ENCODE measurements around the gene COL28A1. TPM values are rescaled to one million over a fixed set of nuclear protein-coding genes. Genes with fewer than 3 reads are reported as not detected.

COL28A1 gene
- 3.7 TPM for total RNA-seq

DNA sequence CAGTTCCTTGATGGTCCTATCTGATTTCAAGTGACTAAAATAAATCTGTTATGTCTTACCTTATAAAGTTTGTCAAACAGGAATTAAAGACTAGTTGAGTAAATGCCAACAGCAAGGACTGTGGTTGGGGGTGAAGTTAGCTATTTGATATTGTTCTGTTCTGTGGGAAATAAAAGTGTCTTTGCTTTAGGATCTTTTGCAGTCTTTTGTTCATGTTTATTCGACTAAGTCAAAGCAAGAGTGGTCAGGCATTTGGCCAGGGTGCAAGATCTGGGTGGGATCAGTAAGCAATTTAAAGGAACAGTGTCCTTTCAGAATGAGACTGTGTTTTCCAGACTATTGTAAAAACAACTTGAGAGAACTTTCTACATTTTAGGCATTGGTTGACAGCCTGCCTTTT is at the start of gene COL28A1:
TSS of gene COL28A1 (minus strand) at position 183 of the 400 bp plus-strand sequence. CDS start 2,998 bp downstream, outside the sequence.
- DNase-seq (ENCODE audit: low spot score) = no peak

GRCh38 chr7:7584653-7585052 is 49.0 kb upstream of the COL28A1 start:
- no peak for DNase-seq (ENCODE audit: low spot score)

GRCh38 chr7:7583731-7584130 is 48.1 kb upstream of the COL28A1 start:
- DNase-seq (ENCODE audit: low spot score) = no peak

GRCh38 chr7:7582596-7582995 is 46.9 kb upstream of the COL28A1 start:
- DNase-seq (ENCODE audit: low spot score) = no peak

DNA sequence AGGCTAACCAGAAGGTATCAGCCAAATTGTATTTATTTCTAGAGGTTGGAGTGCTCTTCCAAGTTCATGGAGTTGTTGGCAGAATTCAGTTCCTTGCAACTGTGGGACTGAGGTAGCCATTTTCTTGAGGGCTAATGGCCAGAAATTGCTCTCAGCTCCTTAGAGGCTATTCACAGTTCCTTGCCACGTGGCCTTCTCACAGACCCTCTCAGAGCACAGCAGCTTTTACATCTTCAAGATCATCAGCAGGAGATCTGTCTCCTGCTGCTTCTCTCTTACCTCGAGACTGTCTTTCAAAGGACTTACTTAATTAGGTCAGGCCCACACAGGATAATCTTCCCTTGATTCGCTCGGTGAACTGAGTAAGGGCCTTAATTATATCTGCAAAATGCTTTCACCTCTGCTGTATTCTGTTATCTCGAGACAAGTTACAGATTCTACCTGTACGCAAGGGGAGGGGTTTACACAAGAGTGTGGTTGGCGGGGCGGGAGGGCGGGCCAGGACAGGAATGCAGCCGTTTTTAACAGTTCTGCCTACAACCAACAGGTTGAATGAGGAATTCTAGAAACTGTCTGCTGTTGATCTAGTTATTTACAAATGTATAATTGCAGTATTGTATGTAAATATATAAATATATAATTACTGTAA is 46.0 kb upstream of the COL28A1 start:
- no peak for DNase-seq (ENCODE audit: low spot score)

DNA sequence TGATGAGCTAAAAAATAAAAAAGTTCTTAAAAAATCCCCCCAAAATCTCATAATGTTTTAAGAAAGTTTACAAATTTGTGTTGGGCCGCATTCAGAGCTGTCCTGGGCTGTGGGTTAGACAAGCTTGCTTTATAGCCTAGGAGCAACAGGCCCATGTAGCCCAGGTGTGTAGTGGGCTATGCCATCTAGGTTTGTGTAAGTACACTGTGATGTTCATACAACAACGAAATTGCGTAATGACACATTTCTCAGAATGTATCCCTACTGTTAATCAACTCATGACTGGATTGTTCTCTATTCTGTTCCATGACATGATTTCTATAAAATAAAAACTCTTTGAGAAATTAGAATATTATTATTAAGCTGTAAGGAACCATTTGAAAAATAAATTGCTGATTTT is 44.0 kb upstream of the COL28A1 start:
- no peak for DNase-seq (ENCODE audit: low spot score)

- no peak for DNase-seq (ENCODE audit: low spot score)
Observed at GRCh38 chr7:7577888-7578287, 42.2 kb upstream of the COL28A1 start.

- DNase-seq (ENCODE audit: low spot score) = no peak
Observed at GRCh38 chr7:7576344-7576743, 40.7 kb upstream of the COL28A1 start.

GRCh38 chr7:7573701-7574100 is 38.0 kb upstream of the COL28A1 start:
- no peak for DNase-seq (ENCODE audit: low spot score)

- DNase-seq (ENCODE audit: low spot score) = no peak
Observed at GRCh38 chr7:7570584-7570983, 34.9 kb upstream of the COL28A1 start.

DNA sequence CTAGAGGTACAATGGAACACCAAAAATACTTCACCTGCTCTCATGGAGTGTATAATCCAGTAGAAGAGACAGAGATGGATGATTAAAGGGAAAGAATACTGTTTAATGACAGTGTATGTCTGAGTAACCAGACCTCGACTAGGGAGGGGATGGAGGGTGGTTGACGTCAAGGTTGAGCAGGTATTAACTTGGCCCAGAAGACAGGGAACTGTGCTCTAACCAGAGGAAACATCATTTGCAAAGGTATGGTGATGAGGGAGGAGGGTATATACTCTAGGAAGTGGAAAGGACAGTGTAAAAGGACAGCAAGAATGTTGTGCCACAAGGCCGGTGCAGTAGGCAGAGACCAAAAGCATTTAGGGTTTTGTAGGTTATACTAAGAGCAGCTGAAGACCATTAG is 33.9 kb upstream of the COL28A1 start:
- DNase-seq (ENCODE audit: low spot score) = no peak

DNA sequence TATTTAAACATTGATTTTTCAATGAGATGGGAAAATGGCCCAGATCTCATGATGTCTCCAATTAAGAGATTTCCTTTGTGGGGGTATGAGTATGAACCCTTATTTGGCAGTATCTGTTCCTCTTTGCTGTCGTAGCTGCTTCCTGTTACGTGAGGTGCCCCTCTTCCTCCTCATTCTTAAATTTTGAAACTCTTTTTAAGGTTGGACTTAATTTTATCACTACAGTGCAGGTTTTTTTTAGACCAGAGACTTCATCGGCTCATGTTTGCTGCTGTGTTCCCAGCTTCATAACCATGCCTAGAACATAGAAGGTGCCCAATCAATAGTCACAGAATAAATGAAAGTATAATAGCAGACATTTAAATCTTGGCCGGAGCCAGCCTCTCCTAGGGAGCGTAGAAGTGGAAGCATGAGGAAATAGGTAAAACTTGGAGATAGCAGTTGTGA is 33.4 kb upstream of the COL28A1 start:
- no peak for DNase-seq (ENCODE audit: low spot score)

GRCh38 chr7:7568553-7568952 is 32.9 kb upstream of the COL28A1 start:
- DNase-seq (ENCODE audit: low spot score) = no peak

DNA sequence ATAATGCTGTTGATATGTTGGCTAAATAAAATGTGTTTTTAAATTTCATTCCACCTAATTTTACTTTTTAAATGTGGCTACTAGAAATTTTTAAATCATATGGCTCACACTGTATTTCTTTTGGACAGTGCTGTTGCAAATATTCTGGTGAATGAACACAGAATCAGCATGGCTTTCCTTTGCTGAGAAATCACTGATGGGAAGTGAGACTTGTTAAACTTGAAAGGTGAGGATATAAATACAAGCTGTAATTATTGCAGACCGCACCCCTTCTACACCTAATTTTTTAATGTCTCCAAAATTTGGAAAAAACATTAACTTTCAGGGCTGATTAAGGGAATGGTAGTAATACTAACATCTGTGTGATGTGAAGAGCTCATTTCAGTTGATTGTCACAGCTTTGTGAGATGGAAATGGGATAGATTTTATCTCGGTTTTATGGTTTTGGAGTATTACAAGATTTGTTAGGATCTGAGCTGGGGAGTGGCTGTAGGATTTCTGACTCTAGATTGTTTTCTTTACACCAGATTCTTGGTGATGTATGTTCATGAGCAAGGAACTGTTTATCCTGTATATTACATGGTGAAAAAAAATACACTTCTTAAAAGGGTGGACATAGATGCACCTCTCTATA is 32.3 kb upstream of the COL28A1 start:
- DNase-seq (ENCODE audit: low spot score) = no peak

DNA sequence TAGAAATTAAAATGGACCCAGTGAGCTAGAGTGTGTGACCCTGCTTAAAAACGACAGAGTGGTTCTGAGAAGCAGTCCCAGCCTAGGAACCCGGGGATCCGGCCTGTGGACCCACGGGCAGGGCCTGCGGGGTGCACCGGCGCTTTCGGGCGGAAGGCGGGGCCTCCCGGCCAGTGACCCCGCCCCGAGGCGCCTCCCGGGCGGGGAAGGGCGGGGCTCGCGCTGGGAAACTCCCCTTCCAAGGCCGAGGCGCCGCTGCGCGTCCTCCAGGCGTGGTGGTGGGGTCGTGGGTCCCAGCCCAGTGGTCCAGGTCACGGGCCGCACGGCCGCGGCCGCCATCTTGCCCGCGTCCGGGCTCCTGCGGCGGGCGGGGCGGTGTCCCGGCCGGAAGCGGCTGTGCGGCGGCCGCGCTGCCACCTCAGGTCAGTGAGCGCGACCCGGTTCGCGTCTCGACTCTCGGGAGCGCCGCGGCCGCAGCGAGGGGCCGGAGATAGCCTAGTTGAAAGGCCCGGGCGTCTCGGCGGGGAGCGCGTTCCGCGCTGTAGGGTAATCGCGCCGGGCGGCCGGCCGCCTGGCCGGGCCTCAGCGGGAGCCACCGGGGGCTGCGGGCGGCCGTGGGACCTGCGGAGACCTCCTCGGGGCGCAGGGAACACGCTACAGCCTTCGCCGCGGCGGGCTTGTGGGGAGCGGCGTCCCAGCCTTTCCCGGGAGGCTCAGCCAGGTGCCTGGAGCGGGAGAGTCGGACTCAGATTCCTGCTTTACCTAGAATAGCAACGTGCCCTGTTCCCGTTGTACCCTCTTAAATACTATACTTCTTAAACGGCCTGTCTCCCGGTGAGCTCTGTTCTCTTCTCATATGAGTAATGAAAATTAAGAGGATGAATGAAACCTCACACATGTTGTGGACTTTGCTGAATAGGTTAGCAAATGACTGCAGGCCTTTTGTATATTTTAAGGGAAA is 31.3 kb upstream of the COL28A1 start, which contains the start of gene MIOS:
TSS of gene MIOS (plus strand) at position 234 of the 961 bp plus-strand sequence. CDS start 5,592 bp downstream, outside the sequence.
- peak; percentile 85 for DNase-seq (ENCODE audit: low spot score)

GRCh38 chr7:7565746-7566650 is 30.3 kb upstream of the COL28A1 start:
- no peak for DNase-seq (ENCODE audit: low spot score)

- no peak for DNase-seq (ENCODE audit: low spot score)
Observed at GRCh38 chr7:7565018-7565680, 29.5 kb upstream of the COL28A1 start.

- DNase-seq (ENCODE audit: low spot score) = no peak
Observed at GRCh38 chr7:7564323-7564780, 28.7 kb upstream of the COL28A1 start.

- no peak for DNase-seq (ENCODE audit: low spot score)
Observed at GRCh38 chr7:7563813-7564212, 28.1 kb upstream of the COL28A1 start.

- no peak for DNase-seq (ENCODE audit: low spot score)
Observed at GRCh38 chr7:7563269-7563668, 27.6 kb upstream of the COL28A1 start.

DNA sequence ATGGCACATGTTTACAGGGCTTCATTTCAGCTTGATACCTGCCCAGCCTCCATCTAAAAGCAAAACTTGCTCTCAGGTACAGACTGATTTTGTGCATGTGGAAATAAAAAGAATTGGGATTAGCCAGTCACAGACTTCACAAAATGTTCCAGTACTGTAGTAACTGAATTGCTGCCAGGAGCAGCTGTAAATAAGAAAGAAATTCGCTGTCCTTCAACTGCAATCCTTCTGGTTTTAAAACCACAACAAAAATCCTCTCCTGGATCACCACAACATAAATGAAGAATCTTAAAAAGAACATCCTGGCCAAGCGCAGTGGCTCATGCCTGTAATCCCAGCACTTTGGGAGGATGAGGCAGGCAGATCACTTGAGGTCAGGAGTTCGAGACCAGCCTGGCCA is 27.1 kb upstream of the COL28A1 start:
- DNase-seq (ENCODE audit: low spot score) = no peak

Data from ureter (tissue), 1 donor.